Mesenchymal stem cell (in vitro differentiated cells and primary cell): ENCODE data around the gene PRCC.
A peak's percentile ranks its signal among the peaks of the same experiment; 100 is the strongest.

ENCODE experiments used
- DNase-seq: peaks from one replicate; pipeline ENCODE4 v3.0.0-alpha.2; 2013
- H2AFZ ChIP-seq: one replicate; pipeline ENCODE4 v1.6.1; 2013; ENCODE audit warnings: low read depth, mild to moderate bottlenecking, control low read depth, inconsistent platforms, low read length, moderate library complexity
- H2AK5ac ChIP-seq: 2 replicates; pipeline ENCODE4 v1.6.1; 2013; ENCODE audit warnings: low read length, moderate library complexity, mild to moderate bottlenecking, inconsistent platforms; ENCODE audit not compliant: severe bottlenecking
- H2BK120ac ChIP-seq: one replicate; pipeline ENCODE4 v1.6.1; 2013; ENCODE audit warnings: low read depth, mild to moderate bottlenecking, inconsistent platforms, low read length, moderate library complexity
- H2BK12ac ChIP-seq, 2 experiments: one replicate each; pipeline ENCODE4 v1.6.1; 2013; ENCODE audit warnings: inconsistent platforms in 2 of 2, low read length in 2 of 2, mild to moderate bottlenecking in 2 of 2, moderate library complexity in 2 of 2, control low read depth in 1 of 2
- H2BK15ac ChIP-seq: one replicate; pipeline ENCODE4 v1.6.1; 2013; ENCODE audit warnings: mild to moderate bottlenecking, low read depth, inconsistent platforms; ENCODE audit not compliant: poor library complexity, severe bottlenecking
- H2BK5ac ChIP-seq: 2 replicates; pipeline ENCODE4 v1.6.1; 2013; ENCODE audit warnings: low read depth, mild to moderate bottlenecking, low read length, control low read depth, inconsistent platforms; ENCODE audit not compliant: poor library complexity, severe bottlenecking
- H3K14ac ChIP-seq, 2 experiments: one replicate each; pipeline ENCODE4 v1.6.1; 2013; ENCODE audit warnings: inconsistent platforms in 2 of 2, low read length in 2 of 2, control low read depth in 1 of 2, mild to moderate bottlenecking in 1 of 2, moderate library complexity in 1 of 2
- H3K18ac ChIP-seq, 2 experiments: one replicate each; pipeline ENCODE4 v1.6.1; 2013; ENCODE audit warnings: inconsistent platforms in 2 of 2, low read length in 2 of 2, control low read depth in 1 of 2, low read depth in 1 of 2, mild to moderate bottlenecking in 1 of 2
- H3K23ac ChIP-seq, 2 experiments: one replicate each; pipeline ENCODE4 v1.6.1; 2013; ENCODE audit warnings: inconsistent platforms in 2 of 2, low read length in 2 of 2, mild to moderate bottlenecking in 2 of 2, moderate library complexity in 2 of 2, control low read depth in 1 of 2
- H3K27ac ChIP-seq: 2 replicates; pipeline ENCODE4 v1.5.1; 2013; ENCODE audit warnings: mild to moderate bottlenecking, moderate library complexity, low read length, control low read depth, inconsistent platforms; ENCODE audit not compliant: poor library complexity, severe bottlenecking
- H3K27me3 ChIP-seq, 2 experiments: 2 replicates each; pipeline versions ENCODE4 v1.6.1 to v1.7.0; 2013; ENCODE audit warnings: low read length in 2 of 2, mild to moderate bottlenecking in 2 of 2, moderate library complexity in 2 of 2, control low read depth in 1 of 2, inconsistent platforms in 1 of 2; ENCODE audit not compliant: control insufficient read depth in 1 of 2, insufficient read depth in 1 of 2
- H3K36me3 ChIP-seq, 2 experiments: 2 replicates each; pipeline versions ENCODE4 v1.6.1 to v1.7.0; 2013; ENCODE audit warnings: low read length in 2 of 2, control low read depth in 1 of 2, inconsistent platforms in 1 of 2, low read depth in 1 of 2, mild to moderate bottlenecking in 1 of 2; ENCODE audit not compliant: insufficient read depth in 2 of 2, control insufficient read depth in 1 of 2
- H3K4ac ChIP-seq, 2 experiments: one replicate each; pipeline ENCODE4 v1.6.1; 2013; ENCODE audit warnings: inconsistent platforms in 2 of 2, low read length in 2 of 2, mild to moderate bottlenecking in 2 of 2, moderate library complexity in 2 of 2, control low read depth in 1 of 2, low read depth in 1 of 2
- H3K4me1 ChIP-seq: 2 replicates; pipeline ENCODE4 v1.6.1; 2013; ENCODE audit warnings: low read depth, low read length, control low read depth; ENCODE audit not compliant: control insufficient read depth, insufficient read depth
- H3K4me2 ChIP-seq: 2 replicates; pipeline ENCODE4 v1.6.1; 2013; ENCODE audit warnings: low read length, mild to moderate bottlenecking, inconsistent platforms; ENCODE audit not compliant: poor library complexity, severe bottlenecking
- H3K4me3 ChIP-seq, 2 experiments: 2 replicates each; pipeline versions ENCODE4 v1.5.1 to v1.7.0; 2013; ENCODE audit warnings: low read length in 2 of 2, mild to moderate bottlenecking in 2 of 2, control low read depth in 1 of 2, low read depth in 1 of 2; ENCODE audit not compliant: insufficient read depth in 1 of 2
- H3K79me1 ChIP-seq: replicated peaks from 2 replicates; pipeline ENCODE4 v1.6.1; 2013; ENCODE audit warnings: mild to moderate bottlenecking, control low read depth, low read length, inconsistent platforms; ENCODE audit not compliant: poor library complexity, severe bottlenecking
- H3K9ac ChIP-seq: 2 replicates; pipeline ENCODE4 v1.7.0; 2013; ENCODE audit warnings: mild to moderate bottlenecking, low read length, moderate library complexity
- H3K9me3 ChIP-seq: 2 replicates; pipeline ENCODE4 v1.7.0; 2013; ENCODE audit warnings: mild to moderate bottlenecking, low read length; ENCODE audit not compliant: control insufficient read depth
- H4K8ac ChIP-seq: one replicate; pipeline ENCODE4 v1.6.1; 2013; ENCODE audit warnings: inconsistent platforms, mild to moderate bottlenecking, low read length, moderate library complexity
- H4K91ac ChIP-seq: one replicate; pipeline ENCODE4 v1.6.1; 2013; ENCODE audit warnings: mild to moderate bottlenecking, low read length, inconsistent platforms
- WGBS: methylation state at CpG from one replicate; pipeline ENCODE4 v1.1.7; 2013; ENCODE audit warnings: mixed read lengths; 5-methylcytosine and 5-hydroxymethylcytosine counted together

Gene PRCC

DNA sequence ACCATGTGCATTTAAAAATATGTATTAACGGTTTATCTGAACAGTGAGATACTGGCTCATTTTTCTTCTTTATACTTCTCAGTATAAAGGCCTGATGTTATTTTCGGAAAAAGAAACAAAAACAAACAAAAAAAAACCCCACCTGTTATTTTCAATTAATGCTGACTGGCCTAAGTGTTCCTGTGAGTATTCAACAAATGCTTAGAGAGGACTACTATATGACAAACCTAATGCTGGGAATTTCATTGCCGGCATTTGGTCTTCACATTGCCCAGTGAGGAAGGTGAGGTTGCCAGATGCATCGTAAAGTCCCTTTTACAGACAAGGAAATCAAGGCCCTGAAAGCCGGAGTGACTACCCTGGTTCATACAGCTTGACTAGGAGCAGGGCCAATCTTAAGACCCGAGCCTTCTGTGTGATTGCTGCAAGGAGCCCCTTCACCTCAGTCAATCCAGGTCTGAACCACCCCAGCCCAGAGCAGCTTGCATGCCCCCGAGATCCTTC lies 27.0 kb upstream of the PRCC start:
- Histone ChIP-seq H2BK120ac (no peak overlapping the region), H3K79me1 (peaks cover 24% of the 10 kb centered on the region), H2BK5ac (no peak overlapping the region), H4K8ac (peak overlapping the region; percentile 1), H3K18ac (peak overlapping the region in 1 of 2 experiments; percentile 61), H3K9ac (peak overlapping the region; percentile 94), H3K4me1 (peaks cover 10% of the 10 kb centered on the region), H3K4me3 (peak overlapping the region; percentile 60 to 94), H4K91ac (no peak overlapping the region), H3K9me3 (no peaks in the 10 kb centered on the region), H2BK12ac (no peak overlapping the region), H2AK5ac (no peak overlapping the region), H3K4me2 (peak overlapping the region; percentile 74), H3K4ac (peak overlapping the region; percentile 7 to 45), H2AFZ (peak overlapping the region; percentile 15), H3K23ac (peak overlapping the region in 1 of 2 experiments; percentile 66), H3K27me3 (no peaks in the 10 kb centered on the region), H3K27ac (peak overlapping the region; percentile 1), H3K14ac (peak overlapping the region in 1 of 2 experiments; percentile 76), H2BK15ac (no peak overlapping the region), H3K36me3 (peaks cover 62 to 73% of the 10 kb centered on the region in 2 experiments)
- DNase-seq, result no peak
- 27% methylated on average over 4 of the region's 7 CpGs for WGBS

- 0% methylated on average over 35 of the region's 38 CpGs for WGBS
- H3K23ac ChIP-seq, result peak within 1 kb of the TSS in 1 of 2 experiments; percentile 67
- peak within 1 kb of the TSS; percentile 60 to 94 for H3K4me3 ChIP-seq
- H3K79me1 ChIP-seq, result peaks cover 21% of the 10 kb centered on the region
- no peak within 1 kb of the TSS for H2BK15ac ChIP-seq
- H4K91ac ChIP-seq, result peak within 1 kb of the TSS; percentile 66
- H3K27me3 ChIP-seq, result no peaks in the 10 kb centered on the region
- no peak within 1 kb of the TSS for H2BK5ac ChIP-seq
- H3K9ac ChIP-seq, result peak within 1 kb of the TSS; percentile 94
- peaks cover 58 to 71% of the 10 kb centered on the region in 2 experiments for H3K36me3 ChIP-seq
- peak within 1 kb of the TSS; percentile 72 for H3K27ac ChIP-seq
- H4K8ac ChIP-seq, result peak within 1 kb of the TSS; percentile 91
- peak within 1 kb of the TSS; percentile 94 for H2AK5ac ChIP-seq
- H3K4me1 ChIP-seq, result peaks cover 16% of the 10 kb centered on the region
- peak within 1 kb of the TSS; percentile 74 for H3K4me2 ChIP-seq
- peak within 1 kb of the TSS; percentile 15 for H2AFZ ChIP-seq
- no peak within 1 kb of the TSS for H2BK120ac ChIP-seq
- H3K9me3 ChIP-seq, result no peaks in the 10 kb centered on the region
- H3K4ac ChIP-seq, result peak within 1 kb of the TSS; percentile 7 to 71
- peak; percentile 100 for DNase-seq
- peak within 1 kb of the TSS in 1 of 2 experiments; percentile 76 for H3K14ac ChIP-seq
- peak within 1 kb of the TSS; percentile 16 to 61 for H3K18ac ChIP-seq
- H2BK12ac ChIP-seq, result peak within 1 kb of the TSS in 1 of 2 experiments; percentile 17
Observed at GRCh38 chr1:156740741-156741480, 26.4 kb upstream of the PRCC start, which contains the start of gene MRPL24. TSS of gene MRPL24 (minus strand) at chr1:156741088. CDS start at chr1:156738704, 2,384 bp downstream.

GRCh38 chr1:156741481-156741983 lies 25.8 kb upstream of the PRCC start:
- Histone ChIP-seq H2AK5ac (peak overlapping the region; percentile 94), H3K4ac (peak overlapping the region in 1 of 2 experiments; percentile 71), H3K27ac (peak overlapping the region; percentile 72), H3K36me3 (peaks cover 52 to 65% of the 10 kb centered on the region in 2 experiments), H3K79me1 (peaks cover 19% of the 10 kb centered on the region), H3K4me2 (peak overlapping the region; percentile 31), H3K9me3 (no peaks in the 10 kb centered on the region), H3K14ac (no peak overlapping the region), H3K27me3 (no peaks in the 10 kb centered on the region), H3K9ac (peak overlapping the region; percentile 74), H3K4me3 (peak overlapping the region in 1 of 2 experiments; percentile 52), H4K91ac (peak overlapping the region; percentile 66), H3K4me1 (peaks cover 20% of the 10 kb centered on the region), H4K8ac (peak overlapping the region; percentile 91), H2BK12ac (peak overlapping the region in 1 of 2 experiments; percentile 17), H2AFZ (no peak overlapping the region), H2BK5ac (no peak overlapping the region), H3K23ac (peak overlapping the region in 1 of 2 experiments; percentile 67), H3K18ac (peak overlapping the region in 1 of 2 experiments; percentile 16), H2BK120ac (no peak overlapping the region), H2BK15ac (no peak overlapping the region)
- WGBS, result 62% methylated on average over 6 of the region's 8 CpGs
- DNase-seq, result no peak

DNA sequence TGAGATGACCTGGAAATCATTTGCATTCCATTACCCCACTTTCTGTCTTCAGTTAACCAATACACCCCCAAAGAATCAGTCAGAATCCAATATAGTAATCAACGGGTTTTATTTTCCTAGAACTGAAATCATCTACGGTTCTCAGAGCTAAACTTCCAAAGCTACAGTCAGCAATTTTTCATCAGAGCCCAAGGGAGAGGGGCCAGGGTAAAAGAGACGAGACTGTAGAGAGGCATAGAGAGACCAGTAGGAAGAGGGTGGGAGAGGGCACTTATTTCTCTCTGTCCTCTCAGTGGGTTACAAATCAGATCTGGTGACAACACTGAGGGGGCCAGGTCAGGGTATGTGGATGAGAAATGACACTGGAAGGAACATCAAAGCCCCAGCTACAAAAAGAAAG lies 25.3 kb upstream of the PRCC start:
- H3K23ac ChIP-seq, result no peak overlapping the region
- no peak overlapping the region for H2AFZ ChIP-seq
- no peaks in the 10 kb centered on the region for H3K27me3 ChIP-seq
- no peak overlapping the region for H2BK12ac ChIP-seq
- 100% methylated on average over 2 of the region's 3 CpGs for WGBS
- no peak overlapping the region for H3K18ac ChIP-seq
- peaks cover 47 to 60% of the 10 kb centered on the region in 2 experiments for H3K36me3 ChIP-seq
- H3K9ac ChIP-seq, result peak overlapping the region; percentile 74
- H2BK15ac ChIP-seq, result no peak overlapping the region
- no peak for DNase-seq
- H4K8ac ChIP-seq, result no peak overlapping the region
- H3K4me2 ChIP-seq, result no peak overlapping the region
- H3K4me3 ChIP-seq, result no peak overlapping the region
- H3K4ac ChIP-seq, result no peak overlapping the region
- H3K9me3 ChIP-seq, result no peaks in the 10 kb centered on the region
- no peak overlapping the region for H2BK120ac ChIP-seq
- H3K27ac ChIP-seq, result peak overlapping the region; percentile 22
- no peak overlapping the region for H4K91ac ChIP-seq
- peaks cover 18% of the 10 kb centered on the region for H3K79me1 ChIP-seq
- peak overlapping the region; percentile 32 for H2AK5ac ChIP-seq
- H2BK5ac ChIP-seq, result no peak overlapping the region
- no peak overlapping the region for H3K14ac ChIP-seq
- H3K4me1 ChIP-seq, result peaks cover 20% of the 10 kb centered on the region
